Measurements from ENCODE around the gene NBAS. TPM values are rescaled to one million over a fixed set of nuclear protein-coding genes. Genes with fewer than 3 reads are reported as not detected.

Gene NBAS
- polyA plus RNA-seq, 1 donor (not counting 4 experiments of a cell fraction or from before 2014, with no cell fraction given): 27.9 TPM

GRCh38 chr2:15568874-15569273 lies 7.7 kb upstream of the NBAS start:
- H4K20me1 ChIP-seq (ENCODE audit: control insufficient read depth, extremely low read depth, insufficient read depth, low read length): no peaks in the 10 kb centered on the region
- no peaks in the 10 kb centered on the region for H3K4me1 ChIP-seq (ENCODE audit: control insufficient read depth, extremely low read depth, insufficient read depth, low read length)
- H3K36me3 ChIP-seq (ENCODE audit: control insufficient read depth in 2 of 2, extremely low read depth in 1 of 2, insufficient read depth in 2 of 2, low read length in 2 of 2): no peaks in the 10 kb centered on the region
- FAIRE-seq (no peak), DNase-seq (ENCODE audit: low read depth, low spot score) (no peak)
- no peak overlapping the region for H2AFZ ChIP-seq (ENCODE audit: control insufficient read depth, low read length)
- no peaks in the 10 kb centered on the region for H3K9me3 ChIP-seq (ENCODE audit: control insufficient read depth, low read depth, low read length)
- H3K4me3 ChIP-seq (ENCODE audit: control insufficient read depth in 2 of 3, extremely low read depth in 1 of 3, insufficient read depth in 2 of 3, low read depth in 1 of 3, low read length in 3 of 3): no peak overlapping the region
- no peaks in the 10 kb centered on the region for H3K79me2 ChIP-seq (ENCODE audit: control insufficient read depth, insufficient read depth, low read length)
- H3K4me2 ChIP-seq (ENCODE audit: control insufficient read depth, extremely low read depth, insufficient read depth, low read depth, low read length): no peak overlapping the region
- dilution Hi-C loops (cut with MboI; ENCODE audit: extremely low pct_ligation_motif_present, low sequenced_read_pairs): no loop called here
- H3K27ac ChIP-seq (ENCODE audit: control insufficient read depth, insufficient read depth, low read length): no peak overlapping the region
- no peaks in the 10 kb centered on the region for H3K9me1 ChIP-seq (ENCODE audit: control insufficient read depth, extremely low read depth, insufficient read depth, low read length)
- no peaks in the 10 kb centered on the region for H3K27me3 ChIP-seq (ENCODE audit: control insufficient read depth, extremely low read depth, insufficient read depth, low read length)
- TF ChIP-seq CTCF (optimal IDR thresholded peaks at IDR 0.05 in 1 of 3, IDR thresholded peaks at IDR 0.05 in 1 of 3, conservative IDR thresholded peaks at IDR 0.05 in 1 of 3; ENCODE audit: extremely low read depth in 1 of 3, insufficient read depth in 2 of 3, low read length in 3 of 3) (no peak), EZH2 (IDR thresholded peaks at IDR 0.05; ENCODE audit: low read length) (no peak)
- no peak overlapping the region for H3K9ac ChIP-seq (ENCODE audit: control insufficient read depth, extremely low read depth, insufficient read depth, low read length)

GRCh38 chr2:15566912-15567311 lies 5.8 kb upstream of the NBAS start:
- Histone ChIP-seq H3K9ac (ENCODE audit: control insufficient read depth, extremely low read depth, insufficient read depth, low read length) (no peak overlapping the region), H3K9me3 (ENCODE audit: control insufficient read depth, low read depth, low read length) (no peaks in the 10 kb centered on the region), H3K4me2 (ENCODE audit: control insufficient read depth, extremely low read depth, insufficient read depth, low read depth, low read length) (no peak overlapping the region), H3K4me3 (ENCODE audit: control insufficient read depth in 2 of 3, extremely low read depth in 1 of 3, insufficient read depth in 2 of 3, low read depth in 1 of 3, low read length in 3 of 3) (no peak overlapping the region), H3K27me3 (ENCODE audit: control insufficient read depth, extremely low read depth, insufficient read depth, low read length) (no peaks in the 10 kb centered on the region), H2AFZ (ENCODE audit: control insufficient read depth, low read length) (no peak overlapping the region), H3K79me2 (ENCODE audit: control insufficient read depth, insufficient read depth, low read length) (no peaks in the 10 kb centered on the region), H3K4me1 (ENCODE audit: control insufficient read depth, extremely low read depth, insufficient read depth, low read length) (no peaks in the 10 kb centered on the region), H4K20me1 (ENCODE audit: control insufficient read depth, extremely low read depth, insufficient read depth, low read length) (no peaks in the 10 kb centered on the region), H3K9me1 (ENCODE audit: control insufficient read depth, extremely low read depth, insufficient read depth, low read length) (no peaks in the 10 kb centered on the region), H3K36me3 (ENCODE audit: control insufficient read depth in 2 of 2, extremely low read depth in 1 of 2, insufficient read depth in 2 of 2, low read length in 2 of 2) (no peaks in the 10 kb centered on the region), H3K27ac (ENCODE audit: control insufficient read depth, insufficient read depth, low read length) (no peak overlapping the region)
- no peak for DNase-seq (ENCODE audit: low read depth, low spot score)
- dilution Hi-C loops (cut with MboI; ENCODE audit: extremely low pct_ligation_motif_present, low sequenced_read_pairs): no loop called here
- FAIRE-seq: no peak
- no peak for TF ChIP-seq CTCF (optimal IDR thresholded peaks at IDR 0.05 in 1 of 3, IDR thresholded peaks at IDR 0.05 in 1 of 3, conservative IDR thresholded peaks at IDR 0.05 in 1 of 3; ENCODE audit: extremely low read depth in 1 of 3, insufficient read depth in 2 of 3, low read length in 3 of 3)
- TF ChIP-seq EZH2 (IDR thresholded peaks at IDR 0.05; ENCODE audit: low read length): no peak

Measured in keratinocyte (primary cell).